GM12875 (cell line): ENCODE measurements around the gene SIAH1.
"Not testable (repeated sequence)": the region's sequence is repeated elsewhere in the genome, so short reads cannot be mapped to it uniquely, and the experiment has no call there.

Experiments
- H3K4me3 ChIP-seq: one replicate; pipeline ENCODE4 v1.5.1; 2011; ENCODE audit warnings: low read depth, low read length, control low read depth
- CTCF ChIP-seq: IDR thresholded peaks from 2 replicates; pipeline ENCODE4 v1.5.1; 2011; ENCODE audit warnings: low read depth, mild to moderate bottlenecking, control low read depth, inconsistent platforms, low read length, moderate library complexity, borderline replicate concordance; ENCODE audit not compliant: insufficient read depth

The SIAH1 gene

GRCh38 chr16:48408688-48409087 lies 23.5 kb upstream of the SIAH1 start:
- H3K4me3 ChIP-seq = no peak overlapping the region
- TF ChIP-seq CTCF = no peak

- no peak for TF ChIP-seq CTCF
- no peak overlapping the region for H3K4me3 ChIP-seq
These were observed 20.7 kb upstream of the SIAH1 start for GRCh38 chr16:48405907-48406306.

GRCh38 chr16:48405153-48405552 lies 19.9 kb upstream of the SIAH1 start:
- no peak for TF ChIP-seq CTCF
- no peak overlapping the region for H3K4me3 ChIP-seq

- not testable (repeated sequence) for H3K4me3 ChIP-seq
These were observed 17.3 kb upstream of the SIAH1 start for GRCh38 chr16:48402547-48402946.

GRCh38 chr16:48395375-48395774 lies 10.2 kb upstream of the SIAH1 start:
- H3K4me3 ChIP-seq = no peak overlapping the region
- no peak for TF ChIP-seq CTCF

GRCh38 chr16:48394355-48394703 lies 9.1 kb upstream of the SIAH1 start:
- H3K4me3 ChIP-seq = no peak overlapping the region
- no peak for TF ChIP-seq CTCF

- TF ChIP-seq CTCF = no peak
- no peak overlapping the region for H3K4me3 ChIP-seq
These were observed 8.5 kb upstream of the SIAH1 start for GRCh38 chr16:48393485-48394354.

GRCh38 chr16:48392407-48392806 lies 7.2 kb upstream of the SIAH1 start:
- H3K4me3 ChIP-seq = no peak overlapping the region
- TF ChIP-seq CTCF = no peak
